Chondrocyte (in vitro differentiated cells): ENCODE data around the gene NFE2L2. TPM values are rescaled to one million over a fixed set of nuclear protein-coding genes. Genes with fewer than 3 reads are reported as not detected.

Experiments
- DNase-seq: peaks from one replicate; pipeline ENCODE4 v3.0.0; 2021; ENCODE audit warnings: mixed read lengths, low spot score
- H3K27ac Mint-ChIP-seq: one replicate; pipeline ENCODE4 v1.8.0; 2021; ENCODE audit warnings: mild to moderate bottlenecking, moderate library complexity, mixed read lengths; ENCODE audit not compliant: unreplicated experiment
- H3K27me3 Mint-ChIP-seq: 2 replicates; pipeline ENCODE4 v1.8.0; 2021; ENCODE audit warnings: low read depth, mixed read lengths
- H3K36me3 Mint-ChIP-seq: 2 replicates; pipeline ENCODE4 v1.8.0; 2021; ENCODE audit warnings: low read depth, mixed read lengths
- H3K4me1 Mint-ChIP-seq: 2 replicates; pipeline ENCODE4 v1.8.0; 2021; ENCODE audit warnings: low read depth, mild to moderate bottlenecking, mixed read lengths
- H3K4me3 Mint-ChIP-seq: one replicate; pipeline ENCODE4 v1.8.0; 2021; ENCODE audit warnings: mild to moderate bottlenecking, moderate library complexity, mixed read lengths; ENCODE audit not compliant: unreplicated experiment
- H3K9me3 Mint-ChIP-seq: 2 replicates; pipeline ENCODE4 v1.8.0; 2021; ENCODE audit warnings: low read depth, mixed read lengths
- total RNA-seq: library from RNA; stranded (reverse); gene quantifications from 3 replicates; pipeline ENCODE4 v1.2.1, GENCODE V29; 2021
- TF ChIP-seq, protein P1 (sequence below): fragments of 200-600 bp; sonication (generic); IDR thresholded peaks from 2 replicates; pipeline ENCODE4 v1.5.0; 2021; ENCODE audit warnings: antibody characterized with exemption, mild to moderate bottlenecking, moderate library complexity

NFE2L2 gene
- total RNA-seq, 1 donor from 2014 or later = 86.8 TPM

DNA sequence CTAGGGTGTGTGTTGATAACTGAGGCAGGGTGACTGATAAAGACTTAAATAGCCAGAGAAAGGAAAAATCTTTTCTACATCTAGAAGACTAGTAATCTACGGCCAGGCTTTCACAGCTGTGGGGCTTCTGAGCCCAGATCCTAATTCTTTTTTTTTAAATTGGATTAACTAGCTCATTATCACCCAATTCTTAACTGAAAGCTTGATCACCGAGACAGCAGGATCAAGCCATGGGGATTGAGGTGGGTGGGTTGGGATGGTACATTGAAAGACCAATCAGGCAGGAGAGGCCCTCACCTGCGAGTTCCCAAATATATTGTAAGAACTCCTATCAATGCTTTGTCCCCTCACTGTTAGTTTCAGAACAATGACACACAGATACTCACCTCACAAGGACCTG is 20.0 kb upstream of the NFE2L2 start:
- no peaks in the 10 kb centered on the region for H3K9me3 Mint-ChIP-seq
- no peaks in the 10 kb centered on the region for H3K27me3 Mint-ChIP-seq
- H3K4me3 Mint-ChIP-seq = no peak overlapping the region
- H3K4me1 Mint-ChIP-seq = peaks cover 14% of the 10 kb centered on the region
- H3K36me3 Mint-ChIP-seq = peaks cover 2% of the 10 kb centered on the region
- no peak overlapping the region for H3K27ac Mint-ChIP-seq
- DNase-seq = no peak
- TF ChIP-seq, protein P1, sequence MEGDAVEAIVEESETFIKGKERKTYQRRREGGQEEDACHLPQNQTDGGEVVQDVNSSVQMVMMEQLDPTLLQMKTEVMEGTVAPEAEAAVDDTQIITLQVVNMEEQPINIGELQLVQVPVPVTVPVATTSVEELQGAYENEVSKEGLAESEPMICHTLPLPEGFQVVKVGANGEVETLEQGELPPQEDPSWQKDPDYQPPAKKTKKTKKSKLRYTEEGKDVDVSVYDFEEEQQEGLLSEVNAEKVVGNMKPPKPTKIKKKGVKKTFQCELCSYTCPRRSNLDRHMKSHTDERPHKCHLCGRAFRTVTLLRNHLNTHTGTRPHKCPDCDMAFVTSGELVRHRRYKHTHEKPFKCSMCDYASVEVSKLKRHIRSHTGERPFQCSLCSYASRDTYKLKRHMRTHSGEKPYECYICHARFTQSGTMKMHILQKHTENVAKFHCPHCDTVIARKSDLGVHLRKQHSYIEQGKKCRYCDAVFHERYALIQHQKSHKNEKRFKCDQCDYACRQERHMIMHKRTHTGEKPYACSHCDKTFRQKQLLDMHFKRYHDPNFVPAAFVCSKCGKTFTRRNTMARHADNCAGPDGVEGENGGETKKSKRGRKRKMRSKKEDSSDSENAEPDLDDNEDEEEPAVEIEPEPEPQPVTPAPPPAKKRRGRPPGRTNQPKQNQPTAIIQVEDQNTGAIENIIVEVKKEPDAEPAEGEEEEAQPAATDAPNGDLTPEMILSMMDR = no peak

DNA sequence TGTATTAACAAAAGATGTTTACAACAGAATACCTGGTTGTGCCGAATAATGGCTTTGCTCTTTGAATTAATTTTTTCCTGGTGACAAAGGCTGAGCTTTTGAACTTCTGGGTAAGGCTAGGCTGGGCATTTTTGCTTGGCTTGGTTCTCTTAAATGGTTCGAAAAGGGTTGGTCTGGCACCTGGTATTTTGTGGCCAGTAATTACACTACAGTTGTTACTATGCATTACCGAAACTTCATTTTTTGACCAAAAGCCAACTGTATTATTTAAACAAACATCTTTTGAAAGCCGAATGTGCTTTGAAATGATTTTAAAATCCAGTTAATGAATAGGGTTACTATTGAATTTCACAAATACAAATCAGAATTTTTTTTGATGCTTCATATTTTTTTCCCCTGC is 19.4 kb upstream of the NFE2L2 start:
- Mint-ChIP-seq H3K36me3 (peaks cover 2% of the 10 kb centered on the region), H3K27me3 (no peaks in the 10 kb centered on the region), H3K4me3 (no peak overlapping the region), H3K27ac (no peak overlapping the region), H3K4me1 (peaks cover 14% of the 10 kb centered on the region), H3K9me3 (no peaks in the 10 kb centered on the region)
- TF ChIP-seq, protein P1 = no peak
- DNase-seq = no peak

DNA sequence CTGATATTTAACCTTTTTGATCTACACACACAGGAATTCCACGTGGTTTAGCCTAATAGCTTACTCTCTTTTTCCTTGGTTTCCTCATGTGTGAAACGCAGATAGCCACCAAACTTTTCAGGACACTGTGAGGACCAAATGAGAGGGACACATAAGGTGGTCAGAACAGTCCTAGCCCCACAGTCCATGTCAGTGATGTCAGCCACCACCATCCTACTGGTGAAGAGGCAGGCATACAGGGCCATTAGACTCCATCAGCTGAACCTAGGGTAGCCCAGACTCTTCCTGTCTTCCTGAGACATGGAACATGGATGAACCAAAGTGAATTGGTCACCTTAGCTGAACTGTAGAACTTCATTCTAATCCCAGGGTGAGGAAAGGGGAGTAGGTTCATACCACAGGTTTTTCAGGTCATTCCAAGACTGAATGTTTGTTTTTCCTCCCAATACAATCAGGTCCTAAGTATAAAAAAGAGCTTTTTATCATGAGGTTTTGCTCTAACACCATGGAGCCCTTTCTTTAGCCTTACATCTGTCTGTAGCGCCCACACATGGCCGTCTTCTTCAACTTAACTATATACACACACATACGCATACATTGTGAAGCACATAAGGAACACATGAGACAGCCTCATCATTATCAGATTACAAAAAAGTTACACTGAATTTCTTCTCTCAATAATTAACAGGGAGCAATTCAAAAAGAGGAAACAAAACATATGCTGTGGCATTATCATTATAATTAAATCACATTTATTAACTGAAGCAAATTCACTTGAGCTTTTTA is 18.5 kb upstream of the NFE2L2 start:
- peaks cover 2% of the 10 kb centered on the region for H3K36me3 Mint-ChIP-seq
- no peak for DNase-seq
- peak overlapping the region; percentile 8 for H3K27ac Mint-ChIP-seq
- H3K4me1 Mint-ChIP-seq = peaks cover 14% of the 10 kb centered on the region
- H3K4me3 Mint-ChIP-seq = no peak overlapping the region
- no peaks in the 10 kb centered on the region for H3K27me3 Mint-ChIP-seq
- H3K9me3 Mint-ChIP-seq = no peaks in the 10 kb centered on the region
- TF ChIP-seq, protein P1 = no peak

- Mint-ChIP-seq H3K9me3 (no peaks in the 10 kb centered on the region), H3K27me3 (no peaks in the 10 kb centered on the region), H3K4me3 (no peak overlapping the region), H3K36me3 (peaks cover 2% of the 10 kb centered on the region), H3K27ac (peak overlapping the region; percentile 50), H3K4me1 (peaks cover 14% of the 10 kb centered on the region)
- no peak for DNase-seq
- TF ChIP-seq, protein P1 = no peak
Observed at GRCh38 chr2:177282181-177282641, 17.7 kb upstream of the NFE2L2 start.

GRCh38 chr2:177281400-177282180 is 17.1 kb upstream of the NFE2L2 start:
- peaks cover 14% of the 10 kb centered on the region for H3K4me1 Mint-ChIP-seq
- no peak overlapping the region for H3K27ac Mint-ChIP-seq
- TF ChIP-seq, protein P1 = no peak
- H3K4me3 Mint-ChIP-seq = no peak overlapping the region
- DNase-seq = no peak
- H3K9me3 Mint-ChIP-seq = no peaks in the 10 kb centered on the region
- H3K36me3 Mint-ChIP-seq = peaks cover 2% of the 10 kb centered on the region
- H3K27me3 Mint-ChIP-seq = no peaks in the 10 kb centered on the region
